GM21423 (cell line): Measurements from ENCODE around the gene TMEM222.

ENCODE experiments used
- ATAC-seq: cut with Tn5 transposase; IDR thresholded peaks from one replicate; pipeline ENCODE4 v1.9.1; 2021; ENCODE audit warnings: mild to moderate bottlenecking, moderate library complexity; ENCODE audit not compliant: unreplicated experiment

TMEM222 gene

DNA sequence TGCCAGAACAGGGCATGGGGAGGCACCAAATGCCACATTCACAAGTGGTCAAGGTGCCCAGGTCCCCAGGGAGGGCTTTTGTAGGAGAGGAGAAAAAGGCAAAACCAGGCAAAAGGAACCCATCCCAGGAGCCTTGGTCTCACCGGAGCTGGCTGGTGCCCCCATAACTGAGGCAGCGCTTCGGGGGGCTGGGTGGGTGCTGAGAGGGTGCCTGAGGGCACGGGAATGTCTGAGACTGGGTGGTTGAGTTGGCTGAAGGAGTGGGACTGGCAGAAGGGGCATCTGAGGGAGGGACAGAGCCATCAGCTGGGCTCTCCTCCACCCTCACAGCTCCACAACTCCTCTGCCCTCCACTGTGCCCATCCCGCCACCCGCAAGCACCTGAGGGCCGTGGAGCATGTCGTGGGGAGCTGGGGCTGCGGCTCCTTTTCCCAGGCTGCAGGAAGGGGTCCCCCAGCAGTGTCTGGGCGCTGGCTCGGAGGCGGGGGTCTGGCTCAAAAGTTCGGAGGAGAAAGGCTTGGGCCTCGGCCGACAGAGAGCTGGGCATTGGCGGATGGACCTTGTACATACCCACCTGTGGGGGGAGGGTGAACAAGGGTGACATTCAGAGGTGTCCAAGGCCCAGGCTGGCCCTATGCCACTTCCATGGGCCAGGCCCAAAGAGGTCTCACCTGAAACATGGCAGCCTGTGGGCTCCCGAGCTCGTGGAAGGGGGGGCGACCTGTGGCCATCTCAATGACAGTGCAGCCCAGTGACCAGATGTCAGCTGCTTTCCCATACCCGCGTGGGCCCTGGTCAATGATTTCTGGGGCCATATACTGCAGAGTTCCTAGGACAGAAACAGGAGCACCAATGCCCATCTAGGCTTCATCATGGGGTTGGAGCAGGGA, 36.3 kb downstream of the TMEM222 start:
- ATAC-seq, result no peak

DNA sequence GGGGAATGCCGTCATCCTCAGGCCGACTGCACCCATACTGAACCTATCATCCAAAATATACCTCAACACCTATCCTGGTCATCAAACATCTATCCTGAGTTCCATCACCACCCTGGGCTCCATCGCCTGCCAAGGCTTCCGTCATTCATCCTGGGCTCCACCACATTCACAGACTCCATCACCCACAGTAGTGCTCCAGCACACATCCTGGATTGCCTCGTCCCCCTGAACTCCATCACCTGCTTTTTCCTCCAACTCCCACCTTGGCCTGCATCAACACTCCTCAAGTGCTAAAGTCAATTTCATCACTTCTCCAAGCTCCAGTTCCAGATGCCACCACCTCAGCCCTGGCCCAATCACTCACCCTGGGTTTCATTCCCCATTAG, 37.0 kb downstream of the TMEM222 start:
- ATAC-seq, result no peak

DNA sequence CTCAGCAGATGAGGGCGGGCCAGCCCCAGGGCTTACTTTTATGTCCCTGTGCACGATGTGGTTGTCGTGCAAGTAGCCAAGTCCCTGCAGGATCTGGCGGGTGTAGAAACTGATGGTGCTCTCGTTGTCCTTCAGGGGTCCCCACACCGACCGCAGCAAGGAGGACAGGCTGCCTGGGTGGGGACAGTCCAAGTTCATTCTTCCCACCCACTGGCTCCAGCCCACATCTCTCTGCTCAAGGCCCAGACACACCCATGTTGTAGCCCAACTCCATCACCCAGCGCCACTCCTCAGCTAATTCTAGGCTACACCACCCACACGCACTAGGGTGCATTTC, 37.8 kb downstream of the TMEM222 start:
- no peak for ATAC-seq

DNA sequence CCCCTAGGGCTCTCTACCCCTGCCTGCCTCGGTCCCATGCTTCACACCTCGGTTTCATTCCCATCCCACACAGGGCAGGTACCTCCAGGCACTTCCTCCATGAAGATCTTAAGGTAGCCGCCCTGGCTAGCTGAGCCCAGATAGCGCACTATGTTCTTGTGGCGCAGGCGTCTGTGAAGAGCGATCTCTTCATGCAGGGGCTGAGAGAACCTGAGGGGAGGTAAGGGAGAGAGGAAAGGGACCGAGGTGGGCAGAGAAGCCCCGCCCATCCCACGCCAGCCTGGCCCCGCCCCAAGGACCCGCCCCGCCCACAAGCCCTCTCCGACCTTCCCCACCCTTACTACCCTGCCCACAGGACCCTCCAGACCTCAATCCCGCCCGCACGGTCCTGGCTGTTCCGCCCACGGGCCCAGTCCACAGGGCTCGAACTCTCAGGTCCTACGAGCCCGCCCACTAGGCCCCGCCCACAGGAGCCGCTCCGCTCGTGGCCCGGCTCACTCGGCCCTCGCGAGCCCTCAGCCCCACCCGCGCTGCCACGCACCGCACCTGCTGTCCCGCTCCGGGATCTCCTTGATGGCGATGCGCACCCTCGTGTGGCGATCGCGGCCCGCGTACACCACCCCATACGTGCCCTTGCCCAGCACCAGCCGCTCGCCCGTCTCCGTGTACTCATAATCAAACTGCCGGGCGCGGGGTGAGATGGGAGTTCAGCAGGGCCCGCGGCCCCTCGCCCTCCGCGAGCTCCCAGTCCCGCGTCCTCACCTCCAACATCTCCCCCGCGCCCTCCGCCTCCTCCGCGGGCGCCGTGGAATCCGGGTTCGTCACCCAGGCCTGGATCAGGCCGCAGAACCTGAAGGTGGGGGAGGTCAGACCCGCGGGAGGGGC, 38.4 kb downstream of the TMEM222 start:
- no peak for ATAC-seq

DNA sequence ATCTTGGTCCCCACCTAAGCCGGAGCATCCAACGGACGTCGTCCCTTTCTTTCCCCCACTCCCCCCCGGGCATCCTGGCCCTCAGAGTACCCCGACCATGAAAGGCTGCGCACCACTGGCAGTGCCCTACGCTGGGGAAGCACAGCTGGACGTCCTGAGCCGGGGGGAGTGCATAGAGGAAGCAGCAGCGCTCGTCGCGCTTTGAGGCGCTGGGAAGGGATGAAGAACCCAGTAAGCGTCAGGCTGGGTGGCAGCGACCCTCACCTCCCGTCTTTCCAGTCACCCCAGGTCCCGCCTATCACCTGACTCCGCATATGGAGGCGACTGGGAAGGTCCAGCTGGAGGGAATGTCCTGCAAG, 39.1 kb downstream of the TMEM222 start:
- ATAC-seq, result no peak

DNA sequence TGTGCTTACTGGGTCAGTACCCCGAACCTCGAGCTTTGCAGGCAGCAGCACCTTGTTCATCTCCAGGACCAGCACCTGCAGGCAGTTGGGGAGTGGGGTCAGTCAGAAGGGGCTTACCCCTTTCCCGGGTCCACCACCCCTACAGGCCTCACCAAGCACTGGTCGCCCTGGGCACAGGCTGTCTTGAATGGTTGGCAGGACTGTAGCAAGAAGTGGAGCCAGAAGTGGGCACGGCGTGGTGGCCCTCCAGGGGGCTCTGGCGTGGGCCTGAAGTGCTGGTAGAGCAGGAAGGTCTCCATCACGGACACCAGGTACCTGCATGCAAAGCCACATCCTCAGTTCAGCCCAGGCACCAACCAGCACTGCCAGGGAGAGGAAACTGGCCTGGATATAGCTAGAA, 39.6 kb downstream of the TMEM222 start:
- no peak for ATAC-seq

DNA sequence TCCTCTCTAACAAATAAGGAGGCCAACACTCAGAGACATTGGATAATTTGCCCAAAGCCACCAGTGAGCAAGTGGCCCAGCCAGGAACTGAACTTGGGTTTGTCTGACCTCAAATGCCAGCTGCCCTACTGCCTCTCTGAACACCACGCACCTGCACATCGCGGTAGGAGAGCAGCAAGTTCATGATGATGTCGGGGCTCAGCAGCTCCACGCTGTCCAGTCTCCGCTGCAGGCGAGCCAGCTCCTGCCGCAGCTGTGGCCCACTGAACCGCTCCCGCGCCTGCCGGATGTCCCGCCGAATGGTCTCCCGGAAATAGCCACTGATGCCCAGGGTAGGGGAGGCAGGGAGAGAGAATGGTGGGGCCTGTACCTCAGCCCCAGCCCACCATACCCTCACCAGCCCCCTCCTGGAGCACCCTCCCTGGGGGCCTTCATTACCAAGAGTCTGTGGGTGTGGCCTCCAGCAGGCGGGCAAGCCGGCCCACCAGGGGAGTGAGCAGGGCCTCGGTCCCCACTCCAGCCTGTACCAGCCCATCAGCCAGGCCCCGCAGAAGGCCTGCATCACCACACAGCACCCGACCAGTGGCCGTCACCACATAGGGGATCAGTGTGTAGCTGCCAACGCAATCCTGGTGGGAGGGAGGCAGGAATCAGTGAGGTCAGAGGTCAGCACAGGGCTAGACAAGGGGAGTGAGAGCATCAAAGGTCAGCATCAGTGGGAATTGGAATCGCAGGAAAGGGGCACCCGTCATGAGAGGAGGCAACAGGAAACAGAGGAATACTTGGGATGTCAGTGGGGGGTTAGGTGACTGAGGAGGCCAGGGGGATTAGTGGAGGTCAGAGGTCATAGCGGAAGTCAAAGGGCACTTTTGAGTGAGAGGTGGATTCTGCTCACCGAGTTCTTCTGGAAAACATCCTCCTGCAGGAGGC, 42.1 kb downstream of the TMEM222 start:
- no peak for ATAC-seq

DNA sequence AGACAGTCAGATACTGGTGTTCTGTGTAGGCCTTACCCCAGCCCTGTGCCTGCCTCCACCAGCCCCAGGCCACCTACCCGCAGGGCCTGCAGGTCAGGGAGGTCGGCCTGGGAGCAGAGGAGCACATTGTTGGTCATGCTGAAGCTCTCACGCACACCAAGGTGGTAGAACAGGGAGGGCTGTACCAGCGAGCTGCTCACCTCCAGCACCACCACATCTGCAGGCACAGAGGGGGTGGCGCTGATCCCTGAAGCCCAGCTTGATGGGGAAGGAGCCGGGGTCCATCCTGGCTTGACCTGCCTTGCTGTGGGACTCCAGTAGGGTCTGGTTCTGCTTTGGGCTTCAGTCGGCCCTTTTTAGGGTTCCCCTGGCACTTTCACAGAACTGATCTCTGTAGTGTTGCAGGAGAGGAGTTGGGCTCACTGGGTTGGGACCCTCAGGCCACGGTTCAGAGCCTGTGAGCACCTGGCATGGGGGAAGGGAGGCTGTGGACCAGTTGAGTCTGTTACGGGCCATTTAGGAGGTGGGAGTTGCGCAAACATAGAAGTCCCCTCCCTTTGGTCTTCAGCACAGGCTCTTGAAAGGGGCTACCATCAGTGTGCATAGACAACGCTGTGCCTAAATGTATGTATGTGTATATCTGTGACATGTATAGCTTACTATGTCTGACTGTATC, 42.9 kb downstream of the TMEM222 start:
- no peak for ATAC-seq

DNA sequence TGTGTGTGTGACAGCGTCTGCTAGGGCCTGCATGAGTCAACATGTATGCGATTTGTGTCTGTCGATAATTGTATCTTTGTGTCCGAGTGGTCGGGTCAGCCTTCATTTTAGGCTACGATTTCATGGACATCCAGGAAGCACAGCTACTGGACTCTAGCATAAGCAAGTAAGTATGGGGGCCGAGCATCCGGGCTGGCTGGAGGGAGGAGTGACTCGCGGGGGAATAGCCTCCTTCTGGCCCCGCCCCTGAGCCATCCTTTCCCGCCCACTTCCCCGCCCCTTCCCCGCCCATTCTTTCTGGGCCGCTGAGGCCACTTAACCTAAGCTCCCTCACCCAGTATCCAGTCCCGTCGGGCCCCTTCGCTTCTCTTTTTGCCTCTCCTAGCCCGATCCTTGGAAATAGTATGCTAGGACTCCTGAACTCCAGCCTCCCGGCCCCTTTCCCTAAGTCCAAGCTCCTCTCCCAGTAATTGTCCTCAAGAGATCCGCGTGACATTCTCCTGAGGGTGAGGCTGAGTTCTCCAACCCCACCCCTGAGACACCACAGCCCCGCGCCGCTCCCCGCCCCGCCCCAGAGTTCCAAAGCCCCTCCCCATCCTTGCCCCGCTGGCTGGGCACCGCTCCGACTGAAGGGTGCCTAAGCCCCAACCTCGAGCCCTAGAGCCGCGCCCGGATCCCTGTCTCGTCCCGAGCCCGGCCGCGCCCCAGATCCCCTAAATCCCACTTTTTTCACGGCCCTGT, 43.6 kb downstream of the TMEM222 start:
- ATAC-seq, result no peak

DNA sequence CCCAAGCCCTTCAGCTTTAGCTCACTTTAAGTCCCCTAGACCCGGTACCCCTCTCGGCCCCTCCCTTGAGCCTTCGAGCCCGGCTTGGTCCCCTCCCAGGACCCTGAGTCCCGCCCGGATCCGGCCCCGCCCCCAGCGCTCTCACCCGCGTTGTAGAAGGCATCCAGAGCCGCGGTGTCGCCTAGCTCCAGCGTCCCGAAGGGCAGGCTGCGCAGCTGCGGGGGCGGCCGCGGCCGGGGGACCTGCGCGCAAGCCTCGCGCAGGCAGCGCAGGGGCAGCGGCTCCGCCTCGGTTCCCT, 44.1 kb downstream of the TMEM222 start:
- ATAC-seq, result no peak

DNA sequence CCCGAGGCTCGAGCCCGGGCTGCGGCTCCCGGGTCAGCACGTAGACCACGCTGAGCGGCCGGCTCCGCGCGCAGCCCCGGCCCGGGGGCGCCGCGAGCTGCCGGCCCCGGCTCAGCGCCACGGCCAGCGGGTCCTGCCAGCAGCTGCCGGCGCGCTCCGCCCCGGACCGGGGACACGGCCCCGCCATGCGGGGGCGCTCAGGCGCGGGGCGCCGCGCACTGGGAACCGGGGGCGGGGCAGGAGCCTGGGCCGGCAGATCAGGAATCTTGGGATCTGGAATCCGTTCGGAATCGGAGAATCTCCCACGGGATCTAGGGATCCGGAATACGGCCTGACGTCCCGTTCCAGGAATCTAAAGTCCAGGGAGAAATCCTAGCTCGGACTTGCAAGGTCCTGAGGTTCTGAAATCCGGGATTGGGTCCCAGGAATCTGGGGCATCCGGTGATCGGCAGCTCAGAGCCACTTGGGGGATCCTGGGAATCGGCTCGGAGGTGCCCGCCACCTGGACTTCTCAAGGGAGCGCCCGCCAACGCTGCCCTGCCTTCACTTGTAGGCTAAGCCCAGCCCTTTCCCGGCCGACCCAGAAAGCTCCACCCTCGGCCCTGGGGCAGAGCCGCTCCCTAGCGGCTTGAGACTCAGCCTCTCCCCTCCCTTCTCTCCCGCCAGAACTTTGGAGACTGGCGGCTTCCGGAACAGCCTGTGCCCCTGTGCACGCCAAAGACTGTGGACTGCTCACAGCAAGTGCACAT, 44.6 kb downstream of the TMEM222 start, which contains the start of gene MAP3K6:
MAP3K6 (minus strand) TSS at position 551 of the 749 bp plus-strand sequence; CDS start at position 187, 364 bp downstream.
- ATAC-seq, result no peak

DNA sequence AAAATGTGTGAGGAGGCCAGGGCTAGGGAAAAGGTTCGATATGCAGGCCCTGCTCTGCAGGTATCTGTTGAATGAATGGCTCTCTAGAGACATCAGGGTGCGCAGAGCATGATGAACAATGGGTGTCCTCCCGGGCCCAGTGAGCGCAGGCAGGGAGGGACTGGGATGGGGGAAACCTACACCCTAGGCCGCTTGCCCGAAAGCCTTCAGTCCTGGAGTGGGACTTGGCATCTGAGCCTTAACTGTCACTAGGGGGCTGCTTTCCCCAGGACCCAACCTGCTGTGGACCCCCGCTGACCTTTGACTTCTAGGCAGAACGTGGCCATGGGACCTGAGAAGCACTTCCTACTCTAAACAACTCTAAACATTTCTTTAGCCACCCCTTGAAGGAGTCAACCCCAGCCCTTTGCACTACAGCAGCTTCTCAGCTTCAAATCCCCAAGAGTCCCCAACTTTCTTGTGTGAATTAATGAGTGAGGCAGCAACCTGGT, 45.2 kb downstream of the TMEM222 start:
- no peak for ATAC-seq

DNA sequence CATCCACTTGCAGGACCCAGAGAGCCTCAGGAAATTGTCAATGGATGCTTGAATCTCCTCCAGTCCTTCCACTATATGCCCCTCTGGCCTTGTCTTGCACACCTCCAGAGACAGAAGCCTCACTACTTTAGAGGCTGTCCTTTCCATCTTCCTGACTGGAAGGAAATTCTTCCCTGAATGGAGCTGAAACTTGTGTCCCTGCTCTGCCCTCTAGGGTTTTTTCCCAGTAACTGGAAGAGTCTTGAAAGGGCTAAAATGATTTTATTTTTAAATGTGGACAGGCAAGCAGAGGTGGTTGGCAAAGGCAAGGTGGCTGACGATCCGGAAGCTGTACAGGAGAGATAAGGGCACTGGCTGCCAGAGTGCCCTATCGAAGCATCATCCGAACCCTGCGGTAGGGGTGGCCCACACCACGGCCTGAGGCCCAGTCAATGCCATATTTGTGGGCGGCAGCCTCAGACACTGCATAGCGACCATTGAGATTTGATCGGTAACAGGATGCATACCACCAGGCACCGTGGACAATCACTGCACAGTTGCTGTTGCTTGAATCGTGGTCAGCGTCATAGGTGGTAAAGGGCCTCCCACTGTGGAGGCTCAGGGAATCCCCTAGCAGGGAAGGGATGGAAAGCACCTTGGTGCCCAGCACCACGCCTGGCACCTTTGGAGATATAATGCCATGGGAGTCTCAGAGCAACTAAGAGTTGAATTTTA, 47.1 kb downstream of the TMEM222 start:
- ATAC-seq, result no peak

DNA sequence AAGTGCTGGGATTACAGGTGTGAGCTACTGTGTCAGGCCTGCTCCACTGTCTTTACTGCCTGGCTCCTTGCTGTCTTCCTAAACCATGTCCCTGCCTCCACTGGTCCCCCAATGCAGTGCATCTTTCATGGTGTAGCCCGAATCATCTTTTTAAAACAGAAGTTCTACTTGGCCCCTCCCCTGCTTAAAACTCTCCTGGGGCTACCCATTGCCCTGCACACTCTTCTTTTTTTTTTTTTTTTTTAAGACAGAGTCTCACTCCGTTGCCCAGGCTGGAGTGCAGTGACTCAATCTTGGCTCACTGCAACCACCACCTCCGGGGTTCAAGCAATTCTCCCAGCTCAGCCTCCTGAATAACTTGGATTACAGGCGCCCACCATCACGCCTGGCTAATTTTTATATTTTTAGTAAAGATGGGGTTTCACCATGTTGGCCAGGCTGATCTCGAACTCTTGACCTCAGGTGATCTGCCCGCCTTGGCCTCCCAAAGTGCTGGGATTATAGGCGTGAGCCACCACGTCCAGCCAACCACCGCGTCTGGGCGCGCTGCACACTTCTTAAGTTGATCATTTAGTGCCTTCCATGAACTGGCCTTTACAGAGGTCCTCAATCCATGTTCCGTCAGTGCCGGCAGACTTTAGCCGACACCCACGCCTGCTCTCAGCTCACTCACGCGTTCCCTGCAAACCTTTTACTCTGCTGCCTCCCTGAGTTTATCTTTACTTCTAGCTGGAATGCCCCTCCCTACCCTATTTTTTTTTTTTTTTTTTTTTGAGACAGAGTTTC, 50.3 kb downstream of the TMEM222 start:
- no peak for ATAC-seq

DNA sequence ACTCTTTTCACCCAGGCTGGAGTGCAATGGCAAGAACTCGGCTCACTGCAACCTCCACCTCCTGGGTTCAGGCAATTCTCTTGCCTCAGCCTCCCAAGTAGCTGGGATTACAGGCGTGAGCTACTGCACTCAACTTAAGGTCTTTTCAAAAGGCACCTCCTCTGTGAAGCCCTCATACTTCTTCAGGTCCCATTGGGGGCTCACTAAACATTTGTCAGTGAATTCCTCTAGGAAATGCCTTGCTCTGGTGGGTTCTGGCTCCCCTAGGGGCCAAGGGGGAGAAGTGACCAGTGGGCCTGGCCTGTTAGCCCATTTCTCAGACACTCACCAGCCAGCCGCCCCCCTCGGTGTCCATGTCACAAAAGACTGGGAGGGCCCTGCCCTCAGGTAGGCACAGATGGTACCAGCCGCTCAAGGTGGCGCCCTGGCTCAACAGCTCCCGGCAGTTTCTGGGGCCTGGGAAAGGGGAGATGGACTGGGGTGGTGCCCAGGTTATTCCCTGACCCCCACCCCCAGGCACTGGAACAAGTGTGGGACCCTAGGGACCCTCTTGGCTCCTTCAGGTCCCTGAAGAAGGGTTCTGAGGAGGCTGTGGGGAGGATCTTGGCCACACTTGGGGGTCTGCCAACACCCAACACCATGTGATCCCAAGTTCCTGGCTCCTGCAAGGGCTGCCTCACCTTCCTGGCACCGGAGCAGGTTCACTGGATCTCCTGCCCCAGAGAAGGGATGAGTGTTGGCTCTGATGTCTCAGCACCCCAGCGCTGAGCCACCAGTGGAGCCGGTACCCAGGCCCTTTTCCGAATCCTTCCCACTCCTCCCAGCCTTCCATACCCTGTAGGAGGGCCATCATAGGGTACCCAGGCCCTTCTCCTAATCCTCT, 51.1 kb downstream of the TMEM222 start:
- ATAC-seq, result no peak

DNA sequence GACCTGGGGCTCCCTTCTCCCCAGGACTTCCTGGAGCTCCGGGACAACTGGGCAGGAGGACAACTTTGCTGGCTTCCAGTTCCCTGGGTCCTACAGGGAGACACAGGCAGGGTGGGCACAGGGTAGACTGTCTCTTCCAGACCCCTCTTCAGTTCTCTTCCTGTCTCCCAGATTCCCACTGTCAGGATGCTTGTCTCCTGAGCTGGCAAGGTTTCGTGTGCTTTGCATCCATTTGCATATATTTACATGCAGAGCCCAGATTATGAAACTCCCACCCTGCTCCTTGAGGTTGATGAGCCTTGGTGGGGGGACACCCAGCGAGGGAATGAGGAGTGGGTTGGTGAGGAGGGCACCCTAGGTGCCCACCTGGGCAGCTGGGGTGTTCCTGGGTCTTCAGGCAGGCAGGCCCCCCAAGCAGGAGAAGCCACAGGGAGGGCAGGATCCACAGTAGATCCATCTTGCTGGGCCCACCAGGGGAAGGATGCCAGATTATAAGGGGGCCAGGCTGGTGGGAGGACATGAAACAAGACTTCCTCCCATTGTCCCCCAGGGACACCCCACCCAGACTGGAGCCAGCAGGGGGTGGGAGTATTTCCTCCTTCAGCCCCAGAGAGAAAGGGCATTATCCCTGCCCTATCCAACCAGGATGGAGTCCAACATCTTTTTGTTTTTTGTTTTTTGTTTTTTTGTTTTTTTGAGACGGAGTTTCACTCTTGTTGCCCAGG, 52.6 kb downstream of the TMEM222 start, which contains the start of gene FCN3:
FCN3 (minus strand) TSS at position 463 of the 725 bp plus-strand sequence; CDS start at position 457, 6 bp downstream.
- ATAC-seq, result no peak
